NCI-H748 (cell line): Measurements from ENCODE around the gene HNRNPL.
A peak's percentile ranks its signal among the peaks of the same experiment; 100 is the strongest.
"Not testable (repeated sequence)": the region's sequence is repeated elsewhere in the genome, so short reads cannot be mapped to it uniquely, and the experiment has no call there.

Experiments
- DNase-seq: peaks from one replicate; lab custom pipeline; 2025; ENCODE audit not compliant: unreplicated experiment; lab: John Stamatoyannopoulos, UW

Gene HNRNPL

GRCh38 chr19:38849860-38850435 is at the start of gene HNRNPL:
TSS of gene HNRNPL (minus strand) at chr19:38849986. CDS start at chr19:38849966, 20 bp downstream.
- peak; percentile 100 for DNase-seq

- peak; percentile 49 for DNase-seq
These were observed 49.1 kb upstream of the HNRNPL start for GRCh38 chr19:38898788-38899446.

- no peak for DNase-seq
These were observed 45.2 kb upstream of the HNRNPL start for GRCh38 chr19:38894968-38895367.

GRCh38 chr19:38893341-38893771 is 43.6 kb upstream of the HNRNPL start:
- no peak for DNase-seq

GRCh38 chr19:38892841-38893240 is 43.1 kb upstream of the HNRNPL start:
- no peak for DNase-seq

- DNase-seq = no peak
These were observed 42.0 kb upstream of the HNRNPL start for GRCh38 chr19:38891771-38892170.

- DNase-seq = no peak
These were observed 40.9 kb upstream of the HNRNPL start for GRCh38 chr19:38890686-38891085.

- no peak for DNase-seq
These were observed 40.0 kb upstream of the HNRNPL start for GRCh38 chr19:38889803-38890202.

- DNase-seq = no peak
These were observed 39.1 kb upstream of the HNRNPL start for GRCh38 chr19:38888876-38889275.

- not testable (repeated sequence) for DNase-seq
These were observed 34.9 kb upstream of the HNRNPL start for GRCh38 chr19:38884691-38885090.

- no peak for DNase-seq
These were observed 33.5 kb upstream of the HNRNPL start for GRCh38 chr19:38883286-38883685.

GRCh38 chr19:38880882-38881609 is 31.3 kb upstream of the HNRNPL start:
- no peak for DNase-seq

GRCh38 chr19:38880076-38880881 is 30.5 kb upstream of the HNRNPL start:
- DNase-seq = no peak

GRCh38 chr19:38879400-38879751 is 29.6 kb upstream of the HNRNPL start:
- no peak for DNase-seq

- no peak for DNase-seq
These were observed 29.0 kb upstream of the HNRNPL start for GRCh38 chr19:38878575-38879399.

GRCh38 chr19:38877781-38878574 is 28.2 kb upstream of the HNRNPL start, which contains the start of gene RINL:
TSS of gene RINL (minus strand) at chr19:38878275. CDS start at chr19:38876742, 1,533 bp downstream.
- DNase-seq = peak; percentile 100

GRCh38 chr19:38875656-38876395 is 26.0 kb upstream of the HNRNPL start:
- DNase-seq = no peak

- DNase-seq = not testable (repeated sequence)
These were observed 23.6 kb upstream of the HNRNPL start for GRCh38 chr19:38873400-38873799.

- DNase-seq = no peak
These were observed 20.8 kb upstream of the HNRNPL start for GRCh38 chr19:38870612-38871011.
